Loucy (cell line): ENCODE measurements around the gene CEP128.

Source experiments
- EZH2phosphoT487 ChIP-seq: fragments of 200-600 bp; IDR thresholded peaks from 2 replicates; pipeline ENCODE4 v1.6.1; 2018; ENCODE audit warnings: antibody characterized with exemption, mild to moderate bottlenecking, moderate library complexity, borderline replicate concordance
- TF ChIP-seq, protein P1 (sequence below): fragments of 200-600 bp; sonication (generic); conservative IDR thresholded peaks from 2 replicates; pipeline ENCODE4 v1.5.1; 2014; ENCODE audit warnings: mild to moderate bottlenecking, antibody characterized with exemption, low read length

DNA sequence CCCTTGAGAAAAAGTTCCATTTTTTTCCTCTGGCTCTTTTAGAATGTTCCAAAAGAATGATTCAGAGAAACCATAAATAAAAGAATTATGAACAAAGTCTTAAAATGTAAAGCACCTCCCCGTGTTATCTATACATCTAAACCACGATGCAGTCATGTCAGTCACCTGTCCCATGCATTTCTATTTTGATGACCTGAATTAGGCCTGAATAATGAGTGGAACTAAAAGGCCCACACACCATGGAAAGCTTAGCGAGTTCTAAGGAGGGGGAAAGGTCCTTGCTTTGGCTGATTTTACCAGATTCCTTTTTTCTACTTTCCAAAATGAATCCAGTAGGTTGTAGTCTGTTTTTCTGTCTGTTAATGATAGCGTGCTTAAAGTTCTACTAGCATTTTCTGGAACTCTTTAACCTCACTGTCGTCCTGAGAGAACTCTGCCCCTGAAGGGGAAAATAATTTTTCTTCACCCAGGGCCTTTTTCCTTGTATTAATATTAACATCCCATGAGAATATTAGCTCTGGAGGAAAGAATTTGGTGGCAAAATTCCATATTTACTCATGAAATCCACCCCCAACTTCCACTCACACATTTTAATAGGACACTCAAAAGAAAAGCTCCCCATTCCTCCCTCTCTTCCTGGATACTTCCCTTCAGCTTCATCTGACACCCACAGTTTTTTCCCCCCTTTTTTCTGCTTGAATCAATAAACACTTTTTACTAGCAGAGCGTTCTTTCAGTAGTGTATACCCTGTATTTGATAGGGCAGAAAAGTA is 464.0 kb downstream of the CEP128 start:
- TF ChIP-seq, protein P1, sequence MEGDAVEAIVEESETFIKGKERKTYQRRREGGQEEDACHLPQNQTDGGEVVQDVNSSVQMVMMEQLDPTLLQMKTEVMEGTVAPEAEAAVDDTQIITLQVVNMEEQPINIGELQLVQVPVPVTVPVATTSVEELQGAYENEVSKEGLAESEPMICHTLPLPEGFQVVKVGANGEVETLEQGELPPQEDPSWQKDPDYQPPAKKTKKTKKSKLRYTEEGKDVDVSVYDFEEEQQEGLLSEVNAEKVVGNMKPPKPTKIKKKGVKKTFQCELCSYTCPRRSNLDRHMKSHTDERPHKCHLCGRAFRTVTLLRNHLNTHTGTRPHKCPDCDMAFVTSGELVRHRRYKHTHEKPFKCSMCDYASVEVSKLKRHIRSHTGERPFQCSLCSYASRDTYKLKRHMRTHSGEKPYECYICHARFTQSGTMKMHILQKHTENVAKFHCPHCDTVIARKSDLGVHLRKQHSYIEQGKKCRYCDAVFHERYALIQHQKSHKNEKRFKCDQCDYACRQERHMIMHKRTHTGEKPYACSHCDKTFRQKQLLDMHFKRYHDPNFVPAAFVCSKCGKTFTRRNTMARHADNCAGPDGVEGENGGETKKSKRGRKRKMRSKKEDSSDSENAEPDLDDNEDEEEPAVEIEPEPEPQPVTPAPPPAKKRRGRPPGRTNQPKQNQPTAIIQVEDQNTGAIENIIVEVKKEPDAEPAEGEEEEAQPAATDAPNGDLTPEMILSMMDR = no peak
- no peak for TF ChIP-seq EZH2phosphoT487
